ENCODE results near the gene MFAP3.

DNA sequence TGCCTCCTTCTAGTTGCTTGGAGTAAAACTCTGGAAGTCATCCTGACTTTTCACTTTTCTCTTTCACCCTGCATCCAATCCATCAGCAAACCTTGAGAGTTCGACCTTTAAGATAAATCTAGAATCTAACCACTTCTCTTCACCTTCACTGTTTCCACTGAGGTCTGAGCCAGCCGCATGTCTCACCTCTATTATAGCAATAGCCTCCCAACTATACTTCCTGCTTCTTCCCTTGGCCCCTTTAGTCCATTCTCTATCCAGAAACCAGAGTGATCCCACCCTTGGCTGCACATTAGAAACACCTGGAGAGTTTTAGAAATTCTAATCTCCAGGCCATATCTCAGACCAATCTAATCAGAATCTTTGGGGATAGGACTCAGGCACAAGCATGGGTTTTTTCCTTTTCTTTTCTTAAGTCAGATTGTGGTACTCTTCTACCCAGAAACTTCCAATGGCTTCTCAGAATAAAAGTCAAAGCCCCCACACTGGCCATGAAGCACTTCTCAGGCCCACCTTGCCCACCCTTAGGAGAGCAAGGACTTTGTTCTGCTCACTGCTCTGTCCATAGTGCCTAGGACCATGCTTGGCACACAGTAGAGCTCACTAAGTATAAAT lies 33.1 kb downstream of the MFAP3 start:
- TF ChIP-seq CTCF (IDR thresholded peaks at IDR 0.05) (no peak), POLR2AphosphoS5 (IDR thresholded peaks at IDR 0.05) (no peak), POLR2A (IDR thresholded peaks at IDR 0.05) (no peak), EP300 (IDR thresholded peaks at IDR 0.05) (no peak)

All from upper lobe of left lung (tissue), 4 donors.